Measurements from ENCODE around the gene TMEM143.

TMEM143 gene

GRCh38 chr19:48364598-48365348 is 1.0 kb upstream of the TMEM143 start:
- TF ChIP-seq EZH2phosphoT487 (IDR thresholded peaks at IDR 0.05; ENCODE audit: borderline replicate concordance, low read length) (no peak), CTCF (IDR thresholded peaks at IDR 0.05; ENCODE audit: low read depth, low read length, poor library complexity, severe bottlenecking) (no peak)
- peak overlapping the region; percentile 64 for H3K4me3 ChIP-seq (ENCODE audit: low read length)
- H3K79me2 ChIP-seq (ENCODE audit: control insufficient read depth, low read length), result no peaks in the 10 kb centered on the region
- peak overlapping the region; percentile 70 for H3K4me2 ChIP-seq (ENCODE audit: low read length)
- H3K9me2 ChIP-seq (replicated peaks; ENCODE audit: control insufficient read depth, low read length), result no peaks in the 10 kb centered on the region
- H3K27ac ChIP-seq (ENCODE audit: low read depth, low read length), result peak overlapping the region; percentile 50
- no peaks in the 10 kb centered on the region for H3F3A ChIP-seq (ENCODE audit: control insufficient read depth, insufficient read depth)
- no peaks in the 10 kb centered on the region for H4K20me1 ChIP-seq (ENCODE audit: control insufficient read depth, insufficient read depth, low read depth, low read length)
- no peaks in the 10 kb centered on the region for H3K9me3 ChIP-seq (ENCODE audit: control insufficient read depth, insufficient read depth, low read length)
- no peaks in the 10 kb centered on the region for H3K27me3 ChIP-seq (ENCODE audit: control insufficient read depth, low read length)
- peaks cover 17% of the 10 kb centered on the region for H3K4me1 ChIP-seq (ENCODE audit: control insufficient read depth, low read length)
- H3K36me3 ChIP-seq (ENCODE audit: control insufficient read depth, low read length), result peaks cover 6% of the 10 kb centered on the region; the same call in 1 of the 2 replicates

- peak overlapping the region; percentile 90 for H3K4me3 ChIP-seq (ENCODE audit: low read length)
- TF ChIP-seq CTCF (IDR thresholded peaks at IDR 0.05; ENCODE audit: low read depth, low read length, poor library complexity, severe bottlenecking) (no peak), EZH2phosphoT487 (IDR thresholded peaks at IDR 0.05; ENCODE audit: borderline replicate concordance, low read length) (no peak)
These were observed 285 bp downstream of the TMEM143 start for GRCh38 chr19:48363500-48363809.

GRCh38 chr19:48362716-48363499 is 832 bp downstream of the TMEM143 start:
- no peaks in the 10 kb centered on the region for H3K79me2 ChIP-seq (ENCODE audit: control insufficient read depth, low read length)
- no peaks in the 10 kb centered on the region for H3K9me2 ChIP-seq (replicated peaks; ENCODE audit: control insufficient read depth, low read length)
- H3K27me3 ChIP-seq (ENCODE audit: control insufficient read depth, low read length), result no peaks in the 10 kb centered on the region
- H3F3A ChIP-seq (ENCODE audit: control insufficient read depth, insufficient read depth), result no peaks in the 10 kb centered on the region
- peaks cover 17% of the 10 kb centered on the region for H3K4me1 ChIP-seq (ENCODE audit: control insufficient read depth, low read length)
- H4K20me1 ChIP-seq (ENCODE audit: control insufficient read depth, insufficient read depth, low read depth, low read length), result no peaks in the 10 kb centered on the region
- TF ChIP-seq EZH2phosphoT487 (IDR thresholded peaks at IDR 0.05; ENCODE audit: borderline replicate concordance, low read length), result no peak
- TF ChIP-seq CTCF (IDR thresholded peaks at IDR 0.05; ENCODE audit: low read depth, low read length, poor library complexity, severe bottlenecking), result no peak
- H3K4me3 ChIP-seq (ENCODE audit: low read length), result peak overlapping the region; percentile 90
- H3K9me3 ChIP-seq (ENCODE audit: control insufficient read depth, insufficient read depth, low read length), result no peaks in the 10 kb centered on the region
- H3K36me3 ChIP-seq (ENCODE audit: control insufficient read depth, low read length), result peaks cover 6% of the 10 kb centered on the region; the same call in 1 of the 2 replicates
- peak overlapping the region; percentile 75 for H3K27ac ChIP-seq (ENCODE audit: low read depth, low read length)
- H3K4me2 ChIP-seq (ENCODE audit: low read length), result peak overlapping the region; percentile 93

More at GRCh38 chr19:48363500-48363809, 285 bp downstream of the TMEM143 start:
- H4K20me1 ChIP-seq (ENCODE audit: control insufficient read depth, insufficient read depth, low read depth, low read length), result no peaks in the 10 kb centered on the region
- H3K4me2 ChIP-seq (ENCODE audit: low read length), result peak overlapping the region; percentile 93
- H3K79me2 ChIP-seq (ENCODE audit: control insufficient read depth, low read length), result no peaks in the 10 kb centered on the region
- H3F3A ChIP-seq (ENCODE audit: control insufficient read depth, insufficient read depth), result no peaks in the 10 kb centered on the region
- H3K27ac ChIP-seq (ENCODE audit: low read depth, low read length), result peak overlapping the region; percentile 75
- no peaks in the 10 kb centered on the region for H3K9me2 ChIP-seq (replicated peaks; ENCODE audit: control insufficient read depth, low read length)
- no peaks in the 10 kb centered on the region for H3K27me3 ChIP-seq (ENCODE audit: control insufficient read depth, low read length)
- H3K4me1 ChIP-seq (ENCODE audit: control insufficient read depth, low read length), result peaks cover 17% of the 10 kb centered on the region
- H3K36me3 ChIP-seq (ENCODE audit: control insufficient read depth, low read length), result peaks cover 6% of the 10 kb centered on the region; the same call in 1 of the 2 replicates
- no peaks in the 10 kb centered on the region for H3K9me3 ChIP-seq (ENCODE audit: control insufficient read depth, insufficient read depth, low read length)
